Keratinocyte (primary cell): ENCODE results near the gene PPM1M. TPM values are rescaled to one million over a fixed set of nuclear protein-coding genes. Genes with fewer than 3 reads are reported as not detected.

ENCODE experiments used
- DNase-seq: peaks from one replicate; pipeline ENCODE4 v3.0.0-alpha.2; 2011; ENCODE audit warnings: low read depth, missing footprints, low spot score
- FAIRE-seq: peaks from 2 replicates; lab custom pipeline; 2011; peaks lifted over from hg19 to GRCh38; lab: Jason Lieb, UNC
- H2AFZ ChIP-seq: 2 replicates; pipeline ENCODE4 v1.6.0; 2012; ENCODE audit warnings: low read length, control low read depth, inconsistent platforms; ENCODE audit not compliant: control insufficient read depth
- H3K27ac ChIP-seq: 2 replicates; pipeline ENCODE4 v1.5.1; 2011; ENCODE audit warnings: low read length; ENCODE audit not compliant: control insufficient read depth, insufficient read depth
- H3K27me3 ChIP-seq: 3 replicates; pipeline ENCODE4 v1.6.0; 2011; ENCODE audit warnings: low read length; ENCODE audit not compliant: control insufficient read depth, insufficient read depth; ENCODE audit errors: extremely low read depth
- H3K36me3 ChIP-seq, 2 experiments: 2 replicates in 1 of 2; 3 replicates in 1 of 2; pipeline ENCODE4 v1.5.1; 2011; ENCODE audit warnings: low read length in 2 of 2, mild to moderate bottlenecking in 1 of 2; ENCODE audit not compliant: control insufficient read depth in 2 of 2, insufficient read depth in 2 of 2; ENCODE audit errors: extremely low read depth in 1 of 2
- H3K4me1 ChIP-seq: 3 replicates; pipeline ENCODE4 v1.5.1; 2011; ENCODE audit warnings: low read length; ENCODE audit not compliant: control insufficient read depth, insufficient read depth; ENCODE audit errors: extremely low read depth
- H3K4me2 ChIP-seq: 3 replicates; pipeline ENCODE4 v1.6.0; 2011; ENCODE audit warnings: low read depth, low read length; ENCODE audit not compliant: control insufficient read depth, insufficient read depth; ENCODE audit errors: extremely low read depth
- H3K4me3 ChIP-seq, 3 experiments: fragments of 200-600 bp in 1 of 3; sonication (generic) in 1 of 3; 2 replicates in 2 of 3; 3 replicates in 1 of 3; pipeline ENCODE4 v1.5.1; 2011 to 2016; ENCODE audit warnings: low read length in 3 of 3, mild to moderate bottlenecking in 3 of 3, control low read depth in 2 of 3, inconsistent platforms in 1 of 3, low read depth in 1 of 3, mixed read lengths in 1 of 3, mixed run types in 1 of 3, moderate library complexity in 1 of 3; ENCODE audit not compliant: control insufficient read depth in 2 of 3, insufficient read depth in 2 of 3; ENCODE audit errors: extremely low read depth in 1 of 3
- H3K79me2 ChIP-seq: 2 replicates; pipeline ENCODE4 v1.6.0; 2012; ENCODE audit warnings: low read length; ENCODE audit not compliant: control insufficient read depth, insufficient read depth
- H3K9ac ChIP-seq: 3 replicates; pipeline ENCODE4 v1.6.0; 2011; ENCODE audit warnings: low read length; ENCODE audit not compliant: control insufficient read depth, insufficient read depth; ENCODE audit errors: extremely low read depth
- H3K9me1 ChIP-seq: 3 replicates; pipeline ENCODE4 v1.6.0; 2011; ENCODE audit warnings: low read length; ENCODE audit not compliant: control insufficient read depth, insufficient read depth; ENCODE audit errors: extremely low read depth
- H3K9me3 ChIP-seq: 2 replicates; pipeline ENCODE4 v1.5.1; 2012; ENCODE audit warnings: low read depth, low read length; ENCODE audit not compliant: control insufficient read depth
- H4K20me1 ChIP-seq: 3 replicates; pipeline ENCODE4 v1.6.0; 2011; ENCODE audit warnings: low read length; ENCODE audit not compliant: control insufficient read depth, insufficient read depth; ENCODE audit errors: extremely low read depth
- EZH2 ChIP-seq: IDR thresholded peaks from one replicate; pipeline ENCODE4 v1.6.1; 2012; ENCODE audit warnings: inconsistent platforms, mild to moderate bottlenecking, low read length, moderate library complexity
- dilution Hi-C: fragments of 300-500 bp; cut with MboI; formaldehyde crosslinking; loops from one replicate; pipeline ENCODE4 v1.7.0; 2020; ENCODE audit warnings: low sequenced_read_pairs; ENCODE audit not compliant: extremely low pct_ligation_motif_present
- polyA plus RNA-seq, 5 experiments: library from polyadenylated mRNA; depleted of rRNA in 3 of 5; stranded (reverse) in 3 of 5; stranded (forward) in 1 of 5; unstranded in 1 of 5; fragments of >200 nt; gene quantifications; 1 replicate in 1 of 5; 2 replicates in 3 of 5; 3 replicates in 1 of 5; pipeline versions ENCODE4 v1.2.1 to v1.2.3, GENCODE V29; 2011 to 2012; ENCODE audit warnings: missing spikeins in 2 of 5, low read depth in 1 of 5, low replicate concordance in 1 of 5
- TF ChIP-seq, protein P1 (sequence below), 3 experiments: IDR thresholded peaks in 1 of 3; conservative IDR thresholded peaks in 1 of 3; optimal IDR thresholded peaks in 1 of 3; 2 replicates in 2 of 3; 3 replicates in 1 of 3; pipeline versions ENCODE3 to v1.5.1; 2011; ENCODE audit warnings: low read length in 3 of 3, mild to moderate bottlenecking in 3 of 3, moderate library complexity in 2 of 3, control low read depth in 1 of 3, inconsistent platforms in 1 of 3; ENCODE audit not compliant: insufficient read depth in 2 of 3; ENCODE audit errors: extremely low read depth in 1 of 3

Gene PPM1M
- polyA plus RNA-seq, 1 donor (not counting 4 experiments of a cell fraction or from before 2014, with no cell fraction given): 6.4 TPM

DNA sequence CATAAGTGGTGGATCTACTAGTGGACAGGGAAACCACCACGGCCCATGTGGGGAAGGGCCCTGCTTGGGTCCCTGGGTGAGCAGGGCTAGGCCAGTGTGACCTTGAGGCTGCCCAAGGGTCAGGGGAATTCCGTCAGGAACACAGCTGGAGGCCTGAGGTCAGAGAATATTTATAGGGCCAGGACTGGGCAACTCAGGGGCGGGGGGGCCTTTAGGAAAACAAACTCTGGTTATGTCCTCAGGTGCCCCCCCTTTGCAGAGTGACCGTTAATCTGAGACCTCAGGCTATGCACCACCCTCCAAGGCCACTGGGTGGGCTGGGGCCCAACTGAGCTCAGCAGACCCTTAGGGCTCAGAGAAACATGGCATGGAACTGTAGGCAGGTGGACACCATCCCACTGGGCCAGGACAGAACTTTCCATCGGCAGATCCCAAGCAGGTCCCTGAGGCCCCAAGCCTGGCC, 9.1 kb upstream of the PPM1M start:
- no peaks in the 10 kb centered on the region for H3K9me1 ChIP-seq
- no peak overlapping the region for H3K4me2 ChIP-seq
- no peaks in the 10 kb centered on the region for H3K27me3 ChIP-seq
- dilution Hi-C loops: no loop called here
- no peak overlapping the region for H3K9ac ChIP-seq
- FAIRE-seq (no peak), DNase-seq (no peak)
- H3K27ac ChIP-seq: no peak overlapping the region
- H3K9me3 ChIP-seq: no peaks in the 10 kb centered on the region
- H3K4me3 ChIP-seq: no peak overlapping the region
- peaks cover 63% of the 10 kb centered on the region for H3K79me2 ChIP-seq
- H2AFZ ChIP-seq: no peak overlapping the region
- TF ChIP-seq, protein P1, sequence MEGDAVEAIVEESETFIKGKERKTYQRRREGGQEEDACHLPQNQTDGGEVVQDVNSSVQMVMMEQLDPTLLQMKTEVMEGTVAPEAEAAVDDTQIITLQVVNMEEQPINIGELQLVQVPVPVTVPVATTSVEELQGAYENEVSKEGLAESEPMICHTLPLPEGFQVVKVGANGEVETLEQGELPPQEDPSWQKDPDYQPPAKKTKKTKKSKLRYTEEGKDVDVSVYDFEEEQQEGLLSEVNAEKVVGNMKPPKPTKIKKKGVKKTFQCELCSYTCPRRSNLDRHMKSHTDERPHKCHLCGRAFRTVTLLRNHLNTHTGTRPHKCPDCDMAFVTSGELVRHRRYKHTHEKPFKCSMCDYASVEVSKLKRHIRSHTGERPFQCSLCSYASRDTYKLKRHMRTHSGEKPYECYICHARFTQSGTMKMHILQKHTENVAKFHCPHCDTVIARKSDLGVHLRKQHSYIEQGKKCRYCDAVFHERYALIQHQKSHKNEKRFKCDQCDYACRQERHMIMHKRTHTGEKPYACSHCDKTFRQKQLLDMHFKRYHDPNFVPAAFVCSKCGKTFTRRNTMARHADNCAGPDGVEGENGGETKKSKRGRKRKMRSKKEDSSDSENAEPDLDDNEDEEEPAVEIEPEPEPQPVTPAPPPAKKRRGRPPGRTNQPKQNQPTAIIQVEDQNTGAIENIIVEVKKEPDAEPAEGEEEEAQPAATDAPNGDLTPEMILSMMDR (optimal IDR thresholded peaks at IDR 0.05 in 1 of 3, IDR thresholded peaks at IDR 0.05 in 1 of 3, conservative IDR thresholded peaks at IDR 0.05 in 1 of 3; ENCODE audit: extremely low read depth in 1 of 3, insufficient read depth in 2 of 3, low read length in 3 of 3): no peak
- no peak for TF ChIP-seq EZH2
- peaks cover 5 to 22% of the 10 kb centered on the region in 2 experiments for H3K36me3 ChIP-seq
- peaks cover 8% of the 10 kb centered on the region for H4K20me1 ChIP-seq
- H3K4me1 ChIP-seq: peaks cover 28% of the 10 kb centered on the region

DNA sequence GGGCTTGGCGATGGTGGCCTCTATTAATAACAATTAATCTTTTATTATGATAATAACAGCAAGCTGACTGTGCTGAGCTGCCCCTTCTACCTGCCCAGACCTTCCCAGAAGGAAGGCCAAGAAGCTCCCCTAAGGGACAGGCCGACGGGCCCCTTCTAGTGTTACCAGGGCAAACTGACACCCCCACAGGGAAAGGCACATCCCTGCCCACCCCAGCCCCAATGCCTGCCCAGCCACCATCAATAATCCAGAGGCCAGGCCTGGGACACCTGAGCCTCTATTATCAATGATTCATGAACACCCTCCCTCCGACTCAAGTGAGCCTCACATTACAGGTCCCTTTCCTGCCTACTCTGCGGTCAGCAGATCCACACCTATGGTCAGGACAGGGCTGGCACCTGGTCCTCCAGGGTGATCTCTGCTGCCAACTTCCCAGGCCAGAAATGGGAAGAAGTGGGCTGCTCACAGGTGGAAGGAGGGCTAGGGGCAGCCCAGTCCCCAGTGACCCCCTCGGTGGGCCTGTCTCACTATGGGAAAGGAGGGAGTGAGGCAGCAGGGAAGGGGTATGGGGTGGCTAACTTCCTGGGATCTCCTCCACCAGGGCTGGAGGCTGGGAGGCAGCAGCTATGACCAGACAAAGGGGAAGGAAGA, 8.4 kb upstream of the PPM1M start:
- H3K9me3 ChIP-seq: no peaks in the 10 kb centered on the region
- dilution Hi-C loops: no loop called here
- H3K9me1 ChIP-seq: no peaks in the 10 kb centered on the region
- no peak overlapping the region for H2AFZ ChIP-seq
- H3K79me2 ChIP-seq: peaks cover 60% of the 10 kb centered on the region
- no peak for DNase-seq
- H3K4me1 ChIP-seq: peaks cover 28% of the 10 kb centered on the region
- peak overlapping the region; percentile 80 for H3K4me2 ChIP-seq
- H3K27me3 ChIP-seq: no peaks in the 10 kb centered on the region
- TF ChIP-seq, protein P1 (optimal IDR thresholded peaks at IDR 0.05 in 1 of 3, IDR thresholded peaks at IDR 0.05 in 1 of 3, conservative IDR thresholded peaks at IDR 0.05 in 1 of 3; ENCODE audit: extremely low read depth in 1 of 3, insufficient read depth in 2 of 3, low read length in 3 of 3): no peak
- TF ChIP-seq EZH2: no peak
- H4K20me1 ChIP-seq: peaks cover 8% of the 10 kb centered on the region
- no peak overlapping the region for H3K9ac ChIP-seq
- no peak for FAIRE-seq
- H3K27ac ChIP-seq: peak overlapping the region; percentile 22
- H3K4me3 ChIP-seq: peak overlapping the region in 2 of 3 experiments; percentile 1 to 91
- H3K36me3 ChIP-seq: peaks cover 5 to 16% of the 10 kb centered on the region in 2 experiments
